Hippocampal formation (tissue), 2 donors: ENCODE results near the gene GNG4.

Source experiments
- DNase-seq, 2 donors: peaks; one replicate each; lab custom pipeline; 2025; lab: John Stamatoyannopoulos, UW

The GNG4 gene

DNA sequence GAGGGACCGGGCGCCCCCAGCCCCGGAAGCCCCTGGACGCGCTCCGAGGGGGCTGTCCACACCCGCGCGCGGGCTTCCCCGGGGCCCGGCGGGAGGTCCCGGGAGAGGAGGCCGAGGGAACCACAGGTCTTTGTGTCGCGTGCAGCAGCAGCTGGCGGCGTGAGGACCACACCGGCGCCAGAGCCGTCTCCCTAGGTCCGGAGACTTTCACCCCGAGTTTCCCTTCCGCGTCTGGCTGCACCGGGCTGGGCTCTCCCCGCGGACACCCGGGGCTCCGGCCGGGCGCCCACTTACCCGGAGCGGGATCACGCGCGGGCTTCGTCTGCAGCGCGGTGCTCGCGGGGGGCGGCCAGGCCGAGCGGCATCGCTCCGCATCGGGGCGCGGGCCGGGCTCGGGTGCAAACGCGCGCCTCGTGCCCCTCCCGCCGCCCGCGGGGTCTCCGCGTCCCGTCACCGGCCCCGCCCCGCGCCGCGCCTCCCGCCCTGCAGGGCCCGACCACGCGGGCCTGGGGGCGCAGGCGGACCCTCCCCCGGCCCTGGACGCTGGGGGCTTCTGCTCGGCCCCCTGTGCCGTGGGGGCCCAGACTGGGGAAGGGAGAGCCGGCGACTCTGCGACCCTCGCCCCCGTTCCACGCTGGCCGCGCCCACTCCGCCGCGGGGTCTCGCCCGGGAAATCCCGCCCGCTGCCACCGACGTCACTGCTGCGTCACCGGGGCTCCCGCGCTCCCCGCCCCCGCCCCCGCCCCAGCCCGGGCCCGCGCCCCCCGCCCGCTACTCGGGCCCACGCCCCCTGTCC is at the start of gene GNG4:
Gene GNG4, minus strand, starts transcription at position 417 of the 796 bp plus-strand sequence. CDS start 65,946 bp downstream, outside the sequence.
- DNase-seq: no peak

DNA sequence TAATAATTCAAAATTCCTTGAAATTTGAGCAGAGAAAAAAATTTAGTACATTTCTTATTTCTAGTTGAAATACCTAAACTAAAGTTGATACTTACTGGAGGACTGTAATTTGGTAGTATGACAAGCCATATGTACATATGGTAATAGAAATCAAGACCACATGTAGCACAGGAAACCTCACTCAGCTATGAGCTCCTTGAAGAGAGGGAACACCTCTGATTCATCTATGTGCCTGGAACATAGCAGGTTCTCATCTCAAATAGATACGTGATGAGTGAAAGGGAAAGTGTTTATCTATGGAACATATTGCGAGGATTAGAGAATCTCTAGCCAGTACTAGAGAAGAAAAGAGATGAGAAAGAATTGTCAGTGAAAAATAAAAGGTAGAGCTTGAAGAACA is 47.9 kb upstream of the GNG4 start:
- DNase-seq: no peak

DNA sequence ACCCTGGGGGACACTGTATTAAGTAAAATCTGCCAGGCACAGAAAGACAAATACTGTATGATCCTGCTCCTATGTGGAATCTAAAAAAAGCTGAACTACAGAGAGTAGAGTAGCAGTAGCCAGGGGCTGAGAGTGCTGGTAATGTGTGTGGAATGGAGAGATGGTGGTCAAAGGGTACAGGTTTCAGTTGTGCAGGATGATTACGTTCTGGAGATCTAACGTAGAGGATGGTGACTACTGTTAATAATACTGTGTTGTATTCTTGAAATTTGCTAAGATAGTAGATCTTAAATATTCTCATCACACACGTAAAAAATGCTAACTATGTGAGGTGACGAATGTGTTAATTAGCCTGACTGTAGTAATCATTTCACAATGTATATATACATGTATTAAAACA is 39.8 kb upstream of the GNG4 start:
- no peak for DNase-seq

DNA sequence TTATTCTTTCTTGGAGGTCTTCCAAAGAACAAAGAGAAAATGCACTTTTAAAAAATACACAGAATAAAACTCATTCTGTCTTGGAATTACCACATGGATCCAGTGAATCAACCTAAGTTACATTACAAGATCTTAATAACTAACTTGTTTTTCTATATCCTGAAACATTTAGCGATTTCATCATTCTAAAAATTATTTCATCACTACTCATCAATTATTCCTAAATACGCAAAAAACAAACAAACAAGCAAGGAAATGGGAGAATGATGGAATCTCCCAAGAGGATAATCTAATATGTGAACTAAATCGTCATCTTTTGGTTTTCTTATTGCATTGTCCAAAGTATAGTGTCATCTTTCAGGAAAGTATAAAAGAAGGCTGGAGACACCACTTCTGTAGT is 38.5 kb upstream of the GNG4 start:
- DNase-seq: no peak

DNA sequence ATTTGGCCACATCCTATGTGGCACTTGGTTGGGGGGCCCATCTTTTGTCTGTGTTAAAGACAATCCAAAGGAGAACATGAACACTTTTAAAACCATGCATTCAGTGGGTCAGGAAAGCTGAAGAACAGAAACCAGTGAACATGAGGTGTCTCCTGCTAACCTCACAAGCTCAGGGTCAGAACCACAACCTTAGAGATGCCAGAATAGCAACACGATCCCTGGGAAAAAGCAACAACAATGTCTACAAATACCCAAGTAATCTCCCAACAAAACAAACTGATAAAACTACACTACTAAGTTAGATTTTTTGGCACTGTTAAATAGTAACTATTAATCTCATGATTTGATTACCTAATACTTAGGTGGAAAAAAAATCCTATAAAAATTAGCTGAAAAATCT is 34.1 kb upstream of the GNG4 start:
- no peak for DNase-seq

DNA sequence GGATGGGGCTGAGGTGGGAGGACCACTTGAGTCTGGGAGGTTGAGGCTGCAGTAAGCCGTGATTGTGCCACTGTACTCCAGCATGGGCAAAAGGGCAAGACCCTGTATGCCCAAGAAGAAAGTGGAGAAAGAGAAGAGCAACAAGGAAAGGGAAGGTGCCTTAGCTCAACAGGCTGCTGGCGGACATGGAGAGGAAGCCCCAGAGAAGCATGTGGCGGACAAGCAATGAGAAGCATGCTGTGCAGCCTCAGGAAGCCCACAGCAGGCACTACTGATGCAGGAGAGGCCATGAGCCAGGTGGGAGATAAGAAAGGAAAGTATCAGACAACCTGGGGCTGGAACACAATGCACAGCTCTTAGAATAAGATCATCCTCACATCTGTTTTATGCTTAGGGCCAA is 32.6 kb upstream of the GNG4 start:
- DNase-seq: no peak

DNA sequence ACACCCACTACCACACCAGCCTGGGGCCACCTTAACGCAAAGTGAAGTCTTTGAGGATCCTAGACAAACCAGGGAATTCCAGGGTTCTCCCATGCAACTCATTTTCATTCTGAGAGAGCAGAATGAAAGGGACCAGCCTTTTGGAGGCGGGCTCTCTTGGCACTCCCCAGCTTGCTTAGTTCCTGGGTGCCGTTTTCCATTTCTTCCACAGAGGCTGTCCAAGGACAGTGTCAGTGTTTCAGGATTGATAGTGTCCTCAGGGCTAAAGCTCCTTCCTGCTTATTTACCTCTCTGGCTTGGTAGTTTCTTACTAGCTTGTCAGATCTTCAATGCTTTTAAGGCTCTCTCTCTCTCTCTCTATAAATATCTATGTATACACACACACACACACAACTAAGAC is 30.1 kb upstream of the GNG4 start:
- DNase-seq: no peak

DNA sequence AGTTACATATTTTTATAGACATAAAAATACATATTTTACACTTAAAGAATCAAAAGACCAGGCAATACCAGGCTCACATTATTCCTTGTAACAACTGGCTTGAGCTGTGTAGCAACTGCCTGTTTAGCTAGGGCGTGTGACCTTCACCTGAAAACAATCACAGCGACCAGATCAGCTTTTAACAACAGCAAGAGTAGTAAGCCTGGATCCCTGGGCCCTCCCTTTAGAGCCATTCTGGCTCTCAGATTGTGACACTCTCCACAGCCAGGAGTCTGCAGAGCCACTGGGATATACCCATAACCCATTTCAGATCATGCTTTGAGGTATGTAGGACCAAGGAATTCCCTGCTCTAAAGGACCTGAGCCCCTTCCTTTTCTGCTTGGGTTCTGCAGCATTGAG is 29.4 kb upstream of the GNG4 start:
- no peak for DNase-seq

DNA sequence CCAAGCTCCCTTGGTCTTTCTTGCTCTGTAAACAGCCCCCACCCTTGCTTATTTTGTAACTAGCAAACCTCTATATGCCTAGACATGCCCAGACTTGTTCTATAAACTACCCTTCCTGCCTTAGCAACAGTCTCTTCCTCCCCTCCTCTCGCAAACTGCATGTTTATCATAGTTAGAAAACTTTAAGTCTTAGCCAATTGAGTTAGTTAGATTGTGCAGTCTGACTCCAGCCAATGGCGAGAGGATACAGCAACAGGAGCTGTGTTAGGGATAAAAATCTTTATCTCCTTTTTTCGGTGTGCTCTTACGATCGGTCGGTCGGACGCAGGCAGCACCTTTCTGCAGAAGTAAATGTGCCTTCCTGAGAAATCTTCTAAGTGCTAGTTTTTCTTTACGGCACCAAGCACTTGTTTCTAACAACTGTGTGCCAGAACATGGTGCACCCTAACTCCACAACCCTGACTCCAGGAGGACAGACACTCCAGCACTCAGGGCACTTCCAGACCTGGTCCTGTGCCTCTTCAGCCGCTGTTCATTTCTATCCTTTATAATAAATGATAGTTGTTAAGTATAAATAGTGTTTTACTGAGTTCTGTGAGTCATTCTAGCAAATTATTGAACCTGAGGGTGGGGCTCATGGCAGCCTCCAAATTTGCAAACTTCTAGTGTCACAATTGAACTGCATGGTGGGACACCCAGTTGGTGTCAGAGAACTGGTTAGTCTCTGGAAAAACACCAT is 25.7 kb upstream of the GNG4 start:
- DNase-seq: no peak

DNA sequence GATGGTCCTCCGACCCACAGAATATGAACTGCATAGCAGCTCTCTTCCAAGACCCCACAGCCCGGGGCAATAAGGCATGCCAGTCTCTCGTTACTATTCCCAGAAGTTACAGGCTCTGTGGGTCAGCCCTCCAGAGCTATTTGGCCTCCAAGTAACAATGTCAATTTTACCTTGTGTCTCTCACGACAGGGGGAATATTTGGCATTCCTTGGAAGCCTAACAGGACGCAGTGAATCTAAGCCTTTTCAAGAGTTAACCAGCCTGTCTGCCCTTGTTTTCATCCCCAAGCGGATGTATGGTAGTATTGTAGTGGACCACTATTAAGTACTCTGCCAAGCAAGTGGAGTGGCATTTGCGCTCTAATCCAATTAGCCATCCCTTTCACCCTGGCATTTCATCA is 24.4 kb upstream of the GNG4 start:
- no peak for DNase-seq

DNA sequence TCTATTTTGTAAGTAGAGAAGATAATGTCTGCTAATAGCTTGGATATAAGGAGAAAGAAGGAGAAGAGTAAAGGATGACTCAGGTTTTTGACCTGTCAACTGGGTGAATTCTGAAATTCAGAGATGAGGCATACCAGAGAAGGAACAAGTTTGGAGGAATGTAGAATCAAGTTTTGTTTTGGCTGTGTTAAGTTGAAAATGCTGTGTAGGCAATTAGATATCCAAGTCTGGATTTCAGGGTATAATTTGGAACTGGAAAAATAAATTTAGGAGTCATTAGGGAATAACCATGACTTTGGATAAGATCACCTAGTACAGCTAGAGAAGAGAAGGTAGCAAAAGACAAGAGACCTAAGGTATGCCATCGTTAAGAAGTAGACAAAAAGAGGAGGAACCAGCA is 22.4 kb upstream of the GNG4 start:
- no peak for DNase-seq

DNA sequence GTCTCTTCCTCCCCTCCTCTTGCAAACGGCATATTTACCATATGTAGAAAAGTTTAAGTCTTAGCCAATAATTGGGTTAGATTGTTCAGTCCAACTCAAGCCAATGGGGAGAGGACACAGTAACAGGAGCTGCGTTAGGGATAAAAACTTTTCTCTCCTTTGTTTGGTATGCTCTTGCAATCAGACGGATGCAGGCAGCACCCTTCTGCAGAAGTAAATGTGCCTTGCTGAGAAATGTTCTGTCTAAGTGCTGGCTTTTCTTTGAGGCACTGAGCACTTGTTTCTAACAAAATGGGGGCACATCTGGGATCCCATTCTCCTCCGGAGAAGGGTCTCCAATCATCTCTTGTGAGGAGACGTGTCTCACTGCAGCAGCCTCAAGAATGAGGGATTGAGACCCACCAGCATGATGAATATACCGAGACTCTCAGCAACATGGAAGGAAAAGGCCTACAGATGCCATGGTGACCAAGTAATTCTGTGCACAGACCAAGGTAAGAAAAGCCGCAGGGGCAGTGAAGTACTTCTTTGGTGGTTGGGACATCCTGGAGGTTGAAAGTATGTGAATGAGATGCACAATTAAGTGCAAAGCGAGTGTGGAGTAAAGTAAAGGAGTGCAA is 20.7 kb upstream of the GNG4 start:
- DNase-seq: no peak

DNA sequence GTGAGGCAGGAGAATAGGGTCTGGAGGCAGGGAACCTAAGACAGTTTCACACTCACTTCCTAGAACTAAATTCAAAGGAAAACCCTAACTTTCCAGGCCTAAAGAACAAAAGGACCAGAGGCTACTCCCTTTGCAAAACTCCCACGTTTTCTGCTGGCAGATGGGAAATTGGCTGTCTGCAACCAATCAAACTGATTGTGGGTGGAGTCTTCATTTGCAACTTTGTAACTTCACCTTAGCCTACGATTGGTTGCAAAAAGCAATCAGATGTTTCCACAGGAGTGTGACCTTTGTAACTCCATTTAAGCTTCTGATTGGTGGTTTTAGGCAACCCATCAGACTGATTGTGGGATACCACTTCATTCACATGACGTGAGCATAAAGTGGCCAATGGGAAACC is 19.7 kb upstream of the GNG4 start:
- DNase-seq: no peak

DNA sequence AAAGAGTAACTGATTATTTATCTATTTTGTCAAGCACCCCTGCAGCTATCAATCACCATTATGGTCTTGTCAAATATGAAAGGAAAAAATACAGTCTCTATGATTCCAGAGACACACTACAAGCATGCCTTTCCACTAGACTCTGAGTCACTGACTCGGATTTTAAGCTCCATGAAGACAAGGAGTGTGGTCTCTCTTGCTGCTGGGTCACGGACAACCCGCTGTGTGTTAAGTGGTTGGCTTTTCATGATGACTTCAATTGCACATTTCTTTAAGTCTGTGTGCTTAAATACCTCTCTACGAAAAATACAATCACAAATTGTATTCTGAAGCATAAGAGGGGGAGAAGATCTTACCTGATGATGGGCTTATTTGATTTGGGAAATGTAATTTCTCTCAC is 14.0 kb upstream of the GNG4 start:
- no peak for DNase-seq

DNA sequence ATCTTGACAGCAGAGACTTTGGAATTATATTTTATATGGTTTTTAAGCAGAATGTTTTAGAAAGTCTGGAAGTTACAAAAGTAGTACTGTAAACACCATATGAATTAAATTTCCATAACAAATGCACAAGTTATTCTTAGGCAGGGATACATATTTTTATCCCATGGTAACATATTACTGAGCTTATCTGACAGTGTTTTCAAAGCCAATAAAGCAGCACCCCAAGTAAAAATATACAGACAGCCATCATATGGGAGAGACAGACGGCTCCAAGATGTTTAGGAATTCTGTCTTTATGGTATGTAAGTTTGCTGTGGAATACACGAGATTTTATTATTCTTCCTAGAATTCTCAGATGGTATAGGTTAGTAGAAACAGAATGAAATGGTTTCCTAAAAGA is 12.0 kb upstream of the GNG4 start:
- DNase-seq: no peak

DNA sequence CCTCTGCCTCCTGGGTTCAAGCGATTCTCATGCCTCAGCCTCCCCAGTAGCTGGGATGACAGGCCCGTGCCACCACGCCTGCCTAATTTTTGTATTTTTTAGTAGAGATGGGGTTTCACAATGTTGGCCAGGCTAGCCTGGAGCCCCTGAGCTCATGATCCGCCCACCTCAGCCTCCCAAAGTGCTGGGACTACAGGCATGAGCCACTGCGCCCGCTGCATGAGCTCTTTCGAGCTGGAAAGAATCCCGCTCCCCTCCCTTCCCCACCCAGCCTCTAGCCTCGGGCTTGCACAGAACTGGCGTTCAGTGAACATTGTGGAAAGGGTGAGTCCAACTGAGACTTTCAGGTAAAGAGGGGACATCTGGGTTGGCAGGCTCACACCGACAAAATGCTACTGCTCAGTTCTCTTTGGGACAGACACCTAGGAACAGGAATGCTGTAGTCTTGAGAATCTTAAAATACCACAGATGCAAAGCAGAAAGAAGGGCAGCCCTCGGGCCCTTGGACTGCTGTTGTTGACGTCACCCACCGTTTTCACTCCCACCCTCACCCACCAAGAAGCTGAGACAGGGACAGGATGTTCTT is 9.7 kb upstream of the GNG4 start:
- no peak for DNase-seq

DNA sequence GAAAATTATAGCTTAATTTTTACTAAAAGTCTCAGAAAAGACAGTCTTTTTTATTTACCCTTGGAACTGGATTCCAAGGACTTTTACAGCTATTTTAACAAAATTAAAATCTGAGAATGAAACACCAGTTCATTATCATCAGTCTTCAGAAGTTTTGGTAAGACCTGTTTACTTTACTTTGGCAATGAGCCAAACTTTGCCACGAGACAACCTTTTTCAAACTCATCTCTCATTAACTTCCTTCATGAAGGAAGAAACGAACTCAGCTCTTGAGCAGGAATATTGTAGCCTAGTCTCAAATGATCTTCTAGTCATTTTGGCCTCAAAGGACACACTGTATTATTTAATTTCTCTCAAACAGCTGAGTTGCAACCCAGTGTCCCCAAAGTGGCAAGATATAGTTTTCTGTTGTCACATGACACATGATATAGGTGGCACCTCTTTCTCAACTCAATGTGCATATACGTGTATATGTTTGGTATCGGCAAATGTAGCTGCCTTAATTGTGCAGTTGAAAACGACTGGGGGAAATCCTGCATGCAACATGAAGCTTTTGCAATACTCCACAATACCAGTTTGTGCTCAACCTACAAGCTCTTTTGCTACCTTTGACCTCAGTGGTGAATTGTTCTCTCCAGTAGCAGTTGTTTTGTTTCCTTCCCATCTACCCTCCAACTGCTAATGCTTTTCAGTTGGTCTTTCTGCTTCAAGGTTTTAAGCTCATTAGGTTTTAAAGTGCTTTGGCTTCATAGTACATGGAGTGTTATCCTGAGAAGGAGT is 8.4 kb upstream of the GNG4 start:
- DNase-seq: no peak

DNA sequence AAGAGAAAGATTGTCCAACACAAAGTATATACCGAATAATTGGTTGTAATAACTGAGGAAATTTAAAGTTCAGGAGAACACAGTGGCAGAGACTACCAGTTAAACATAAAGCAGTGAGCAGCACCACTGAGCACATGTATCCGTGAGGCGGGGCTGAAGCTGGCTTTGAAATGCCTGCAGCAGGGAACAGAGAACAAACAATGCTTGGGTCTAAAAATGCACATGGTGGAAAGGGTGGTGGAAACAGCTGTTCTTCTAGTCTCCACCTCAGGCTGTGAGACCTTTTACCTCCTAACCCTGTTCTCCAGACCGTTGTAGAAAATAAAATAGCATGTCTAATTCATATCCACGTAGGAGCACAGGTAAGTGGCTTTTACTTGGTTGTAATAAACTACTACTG is 7.7 kb upstream of the GNG4 start:
- no peak for DNase-seq

DNA sequence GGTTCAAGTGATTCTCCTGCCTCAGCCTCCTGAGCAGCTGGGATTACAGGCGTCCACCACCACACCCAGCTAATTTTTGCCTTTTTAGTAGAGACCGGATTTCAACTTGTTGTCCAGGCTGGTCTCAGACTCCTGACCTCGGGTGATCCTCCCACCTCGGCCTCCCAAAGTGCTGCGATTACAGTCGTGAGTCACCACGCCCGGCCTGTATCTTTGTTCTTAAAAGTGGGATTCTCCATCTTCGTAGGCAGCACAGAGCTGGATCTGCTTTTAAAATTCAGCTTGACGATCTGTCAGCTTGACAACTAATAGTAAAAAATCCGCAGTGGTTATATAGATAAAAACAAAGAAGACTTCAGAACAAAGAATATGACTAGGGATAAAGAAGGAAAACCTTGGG is 2.8 kb upstream of the GNG4 start:
- DNase-seq: no peak

DNA sequence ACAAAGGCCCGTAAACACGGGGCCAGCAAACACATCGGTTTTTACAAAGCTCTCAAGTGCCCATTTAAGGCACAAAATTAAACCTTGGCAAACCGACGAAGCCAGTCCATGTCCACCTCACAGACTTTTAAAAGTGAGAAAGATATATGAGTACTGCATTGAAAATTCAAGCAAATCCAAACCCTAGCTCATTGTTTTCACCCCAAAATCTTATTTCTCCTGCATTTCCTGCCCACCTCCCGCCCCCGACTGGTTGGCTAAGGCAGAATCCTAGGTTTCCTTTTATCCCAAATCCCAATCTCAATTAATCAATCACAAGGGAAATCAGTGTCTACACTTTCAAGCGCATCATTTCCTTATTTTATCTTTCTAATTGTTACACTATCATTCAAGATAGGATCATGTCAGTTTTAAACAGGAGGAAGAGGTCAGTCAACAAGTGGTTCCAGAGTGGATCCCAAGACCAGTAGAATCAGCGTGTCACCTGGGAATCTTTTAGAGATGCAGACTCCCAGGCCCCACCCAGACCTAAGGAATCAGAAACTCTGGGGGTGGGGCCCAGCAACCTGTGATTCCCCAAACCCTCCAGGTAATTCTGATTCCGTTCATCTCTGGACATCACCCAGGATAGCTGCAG is 1.7 kb upstream of the GNG4 start:
- DNase-seq: no peak

DNA sequence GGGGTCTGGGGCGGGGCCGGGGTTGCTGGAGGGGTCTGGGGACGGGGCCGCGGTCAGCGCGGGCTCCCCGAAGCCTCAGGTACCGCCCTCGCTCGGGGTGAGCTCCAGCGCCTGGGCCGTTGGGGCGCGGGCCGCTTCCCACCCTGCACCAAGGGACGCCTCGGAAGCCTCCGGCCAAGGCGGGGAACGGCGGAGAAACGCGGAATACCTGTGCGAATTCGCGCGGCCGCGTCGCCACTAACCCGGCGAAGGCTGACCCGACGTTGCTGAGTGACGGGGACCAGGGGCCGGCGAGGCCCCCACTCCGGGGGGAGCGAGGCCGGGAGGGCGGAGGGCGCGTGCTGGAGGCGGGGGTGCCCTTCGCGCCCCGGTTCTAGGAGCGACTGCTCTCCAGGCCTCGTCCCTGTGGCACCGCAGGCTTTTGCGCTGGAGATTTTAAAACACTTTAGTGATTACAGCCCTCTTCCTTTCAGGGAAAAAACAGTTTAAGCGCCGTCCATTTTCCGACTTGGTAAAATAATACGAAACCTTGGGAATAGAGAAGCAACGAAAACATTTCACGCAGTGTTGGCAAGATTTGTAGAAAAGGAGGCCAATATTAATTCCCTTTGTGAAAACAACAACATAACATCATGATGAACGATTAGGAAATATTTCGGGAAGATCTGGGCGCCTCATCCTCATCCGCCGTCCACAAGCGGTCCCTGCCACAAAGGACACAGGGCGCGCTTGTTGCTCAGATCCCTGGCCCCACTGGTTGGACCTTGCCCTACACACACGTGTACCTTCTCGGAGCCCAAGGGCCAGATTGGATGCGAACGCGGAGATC is 971 bp upstream of the GNG4 start:
- DNase-seq: no peak
